ENCODE results near the gene ETV5.

DNA sequence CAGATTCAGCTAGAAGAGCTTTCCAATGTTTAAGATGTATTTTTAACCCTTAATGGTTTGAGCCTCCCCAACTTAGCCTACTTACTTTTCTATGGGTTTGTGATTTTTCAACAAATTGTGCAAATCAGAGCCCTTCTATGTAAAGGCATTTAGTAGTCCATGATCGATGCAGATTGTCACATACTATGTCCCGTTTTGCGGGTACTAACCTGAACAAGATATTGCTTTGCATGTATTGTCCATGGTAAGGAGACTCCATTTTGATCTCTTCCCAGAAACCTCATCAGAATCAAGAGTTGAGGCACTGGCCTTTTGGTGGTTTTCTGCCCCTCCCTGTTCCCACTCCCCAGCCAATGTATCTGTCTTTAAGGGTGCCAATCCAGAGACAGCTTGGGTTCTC lies 60.8 kb downstream of the ETV5 start:
- TF ChIP-seq POLR2A (IDR thresholded peaks at IDR 0.05) (no peak), POLR2AphosphoS5 (IDR thresholded peaks at IDR 0.05) (no peak)
- TF ChIP-seq, protein P1, sequence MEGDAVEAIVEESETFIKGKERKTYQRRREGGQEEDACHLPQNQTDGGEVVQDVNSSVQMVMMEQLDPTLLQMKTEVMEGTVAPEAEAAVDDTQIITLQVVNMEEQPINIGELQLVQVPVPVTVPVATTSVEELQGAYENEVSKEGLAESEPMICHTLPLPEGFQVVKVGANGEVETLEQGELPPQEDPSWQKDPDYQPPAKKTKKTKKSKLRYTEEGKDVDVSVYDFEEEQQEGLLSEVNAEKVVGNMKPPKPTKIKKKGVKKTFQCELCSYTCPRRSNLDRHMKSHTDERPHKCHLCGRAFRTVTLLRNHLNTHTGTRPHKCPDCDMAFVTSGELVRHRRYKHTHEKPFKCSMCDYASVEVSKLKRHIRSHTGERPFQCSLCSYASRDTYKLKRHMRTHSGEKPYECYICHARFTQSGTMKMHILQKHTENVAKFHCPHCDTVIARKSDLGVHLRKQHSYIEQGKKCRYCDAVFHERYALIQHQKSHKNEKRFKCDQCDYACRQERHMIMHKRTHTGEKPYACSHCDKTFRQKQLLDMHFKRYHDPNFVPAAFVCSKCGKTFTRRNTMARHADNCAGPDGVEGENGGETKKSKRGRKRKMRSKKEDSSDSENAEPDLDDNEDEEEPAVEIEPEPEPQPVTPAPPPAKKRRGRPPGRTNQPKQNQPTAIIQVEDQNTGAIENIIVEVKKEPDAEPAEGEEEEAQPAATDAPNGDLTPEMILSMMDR (IDR thresholded peaks at IDR 0.05): no peak
